ENCODE measurements around the gene SERPINC1.
A peak's percentile ranks its signal among the peaks of the same experiment; 100 is the strongest.
"Not testable (repeated sequence)": the region's sequence is repeated elsewhere in the genome, so short reads cannot be mapped to it uniquely, and the experiment has no call there.

SERPINC1 gene

GRCh38 chr1:173937062-173937461, 19.9 kb upstream of the SERPINC1 start:
- no peaks in the 10 kb centered on the region for H3K27me3 ChIP-seq (replicated peaks in 2 of 5; ENCODE audit: control insufficient read depth in 4 of 5, insufficient read depth in 5 of 5, low read length in 4 of 5)
- POLR2A ChIA-PET, result no interaction called here
- 100% methylated on average over 1 of the region's 2 CpGs for WGBS (ENCODE audit: insufficient coverage)
- peaks cover 13 to 77% (median 41%) of the 10 kb centered on the region in 4 experiments for H3K36me3 ChIP-seq (ENCODE audit: control insufficient read depth in 4 of 4, insufficient read depth in 4 of 4, low read length in 3 of 4)
- no peak overlapping the region for H3K4me3 ChIP-seq (ENCODE audit: control insufficient read depth in 1 of 7, extremely low read depth in 1 of 7, insufficient read depth in 4 of 7, low read depth in 2 of 7, low read length in 6 of 7)
- H3K4me1 ChIP-seq (ENCODE audit: control extremely low read depth in 1 of 4, control insufficient read depth in 4 of 4, insufficient read depth in 4 of 4, low read length in 3 of 4), result no peaks in the 10 kb centered on the region
- H3K9me3 ChIP-seq (ENCODE audit: control extremely low read depth in 1 of 5, control insufficient read depth in 4 of 5, insufficient read depth in 2 of 5, low read depth in 1 of 5, low read length in 4 of 5), result no peaks in the 10 kb centered on the region
- CTCF ChIA-PET, result interaction anchor here (1.7 kb wide), 1 partner anchor 508 kb away, joined by 6 read pairs; no protein-coding TSS in a partner anchor
- H3K27ac ChIP-seq (ENCODE audit: insufficient read depth in 1 of 2, low read depth in 1 of 2, low read length in 2 of 2, poor library complexity in 1 of 2, severe bottlenecking in 2 of 2), result no peak overlapping the region
- no peak for DNase-seq

- no peaks in the 10 kb centered on the region for H3K27me3 ChIP-seq (replicated peaks in 2 of 5; ENCODE audit: control insufficient read depth in 4 of 5, insufficient read depth in 5 of 5, low read length in 4 of 5)
- peaks cover 12 to 57% (median 38%) of the 10 kb centered on the region in 4 experiments for H3K36me3 ChIP-seq (ENCODE audit: control insufficient read depth in 4 of 4, insufficient read depth in 4 of 4, low read length in 3 of 4)
- POLR2A ChIA-PET, result no interaction called here
- H3K4me1 ChIP-seq (ENCODE audit: control extremely low read depth in 1 of 4, control insufficient read depth in 4 of 4, insufficient read depth in 4 of 4, low read length in 3 of 4), result no peaks in the 10 kb centered on the region
- H3K9me3 ChIP-seq (ENCODE audit: control extremely low read depth in 1 of 5, control insufficient read depth in 4 of 5, insufficient read depth in 2 of 5, low read depth in 1 of 5, low read length in 4 of 5), result no peaks in the 10 kb centered on the region
- WGBS (ENCODE audit: insufficient coverage), result 88% methylated on average over 1 of the region's 1 CpG
- DNase-seq, result no peak
- H3K4me3 ChIP-seq (ENCODE audit: control insufficient read depth in 1 of 7, extremely low read depth in 1 of 7, insufficient read depth in 4 of 7, low read depth in 2 of 7, low read length in 6 of 7), result no peak overlapping the region
- CTCF ChIA-PET, result interaction anchor here (1.4 kb wide), 1 partner anchor 9 kb away, joined by 3 read pairs; no protein-coding TSS in a partner anchor
- H3K27ac ChIP-seq (ENCODE audit: insufficient read depth in 1 of 2, low read depth in 1 of 2, low read length in 2 of 2, poor library complexity in 1 of 2, severe bottlenecking in 2 of 2), result no peak overlapping the region
Measured at GRCh38 chr1:173934440-173934839, 17.3 kb upstream of the SERPINC1 start.

GRCh38 chr1:173930541-173930940, 13.4 kb upstream of the SERPINC1 start:
- WGBS (ENCODE audit: insufficient coverage), result 100% methylated on average over 4 of the region's 5 CpGs
- DNase-seq; H3K27ac ChIP-seq (ENCODE audit: insufficient read depth in 1 of 2, low read depth in 1 of 2, low read length in 2 of 2, poor library complexity in 1 of 2, severe bottlenecking in 2 of 2); H3K4me3 ChIP-seq (ENCODE audit: control insufficient read depth in 1 of 7, extremely low read depth in 1 of 7, insufficient read depth in 4 of 7, low read depth in 2 of 7, low read length in 6 of 7); H3K4me1 ChIP-seq (ENCODE audit: control extremely low read depth in 1 of 4, control insufficient read depth in 4 of 4, insufficient read depth in 4 of 4, low read length in 3 of 4); H3K9me3 ChIP-seq (ENCODE audit: control extremely low read depth in 1 of 5, control insufficient read depth in 4 of 5, insufficient read depth in 2 of 5, low read depth in 1 of 5, low read length in 4 of 5); CTCF ChIA-PET; H3K27me3 ChIP-seq (replicated peaks in 2 of 5; ENCODE audit: control insufficient read depth in 4 of 5, insufficient read depth in 5 of 5, low read length in 4 of 5): not testable (repeated sequence)
- POLR2A ChIA-PET, result interaction anchor here (0.7 kb wide), 1 partner anchor 55 kb away, joined by 4 read pairs; no protein-coding TSS in a partner anchor
- peaks cover 3 to 31% (median 21%) of the 10 kb centered on the region in 4 experiments for H3K36me3 ChIP-seq (ENCODE audit: control insufficient read depth in 4 of 4, insufficient read depth in 4 of 4, low read length in 3 of 4)

- Histone ChIP-seq H3K36me3 (ENCODE audit: control insufficient read depth in 4 of 4, insufficient read depth in 4 of 4, low read length in 3 of 4) (no peaks in the 10 kb centered on the region), H3K4me1 (ENCODE audit: control extremely low read depth in 1 of 4, control insufficient read depth in 4 of 4, insufficient read depth in 4 of 4, low read length in 3 of 4) (no peaks in the 10 kb centered on the region), H3K27me3 (replicated peaks in 2 of 5; ENCODE audit: control insufficient read depth in 4 of 5, insufficient read depth in 5 of 5, low read length in 4 of 5) (no peaks in the 10 kb centered on the region), H3K9me3 (ENCODE audit: control extremely low read depth in 1 of 5, control insufficient read depth in 4 of 5, insufficient read depth in 2 of 5, low read depth in 1 of 5, low read length in 4 of 5) (no peaks in the 10 kb centered on the region), H3K27ac (ENCODE audit: insufficient read depth in 1 of 2, low read depth in 1 of 2, low read length in 2 of 2, poor library complexity in 1 of 2, severe bottlenecking in 2 of 2) (no peak overlapping the region), H3K4me3 (ENCODE audit: control insufficient read depth in 1 of 7, extremely low read depth in 1 of 7, insufficient read depth in 4 of 7, low read depth in 2 of 7, low read length in 6 of 7) (no peak overlapping the region)
- POLR2A ChIA-PET, result no interaction called here
- CTCF ChIA-PET, result no interaction called here
- no peak for DNase-seq
- 98% methylated on average over 7 of the region's 8 CpGs for WGBS (ENCODE audit: insufficient coverage)
Measured at GRCh38 chr1:173925306-173926242, 8.4 kb upstream of the SERPINC1 start.

GRCh38 chr1:173920861-173921260, 3.7 kb upstream of the SERPINC1 start:
- ChIA-PET POLR2A (interaction anchor here (0.6 kb wide), 1 partner anchor 1180 kb away, joined by 3 read pairs; no protein-coding TSS in a partner anchor), CTCF (no interaction called here)
- no peaks in the 10 kb centered on the region for H3K9me3 ChIP-seq (ENCODE audit: control extremely low read depth in 1 of 5, control insufficient read depth in 4 of 5, insufficient read depth in 2 of 5, low read depth in 1 of 5, low read length in 4 of 5)
- no peaks in the 10 kb centered on the region for H3K27me3 ChIP-seq (replicated peaks in 2 of 5; ENCODE audit: control insufficient read depth in 4 of 5, insufficient read depth in 5 of 5, low read length in 4 of 5)
- no peaks in the 10 kb centered on the region for H3K36me3 ChIP-seq (ENCODE audit: control insufficient read depth in 4 of 4, insufficient read depth in 4 of 4, low read length in 3 of 4)
- peak in 1 of 3 donors; percentile 8 for DNase-seq
- WGBS (ENCODE audit: insufficient coverage), result 100% methylated on average over 5 of the region's 5 CpGs
- H3K27ac ChIP-seq (ENCODE audit: insufficient read depth in 1 of 2, low read depth in 1 of 2, low read length in 2 of 2, poor library complexity in 1 of 2, severe bottlenecking in 2 of 2), result no peak overlapping the region
- no peak overlapping the region for H3K4me3 ChIP-seq (ENCODE audit: control insufficient read depth in 1 of 7, extremely low read depth in 1 of 7, insufficient read depth in 4 of 7, low read depth in 2 of 7, low read length in 6 of 7)
- H3K4me1 ChIP-seq (ENCODE audit: control extremely low read depth in 1 of 4, control insufficient read depth in 4 of 4, insufficient read depth in 4 of 4, low read length in 3 of 4), result no peaks in the 10 kb centered on the region

- H3K9me3 ChIP-seq (ENCODE audit: control extremely low read depth in 1 of 5, control insufficient read depth in 4 of 5, insufficient read depth in 2 of 5, low read depth in 1 of 5, low read length in 4 of 5), result no peaks in the 10 kb centered on the region
- no peaks in the 10 kb centered on the region for H3K4me1 ChIP-seq (ENCODE audit: control extremely low read depth in 1 of 4, control insufficient read depth in 4 of 4, insufficient read depth in 4 of 4, low read length in 3 of 4)
- DNase-seq, result no peak
- 98% methylated on average over 5 of the region's 12 CpGs for WGBS (ENCODE audit: insufficient coverage)
- ChIA-PET POLR2A (interaction anchor here (0.5 kb wide), 1 partner anchor 50 kb away, joined by 3 read pairs; the partner anchor contains the start of gene ZBTB37), CTCF (no interaction called here)
- no peak overlapping the region for H3K27ac ChIP-seq (ENCODE audit: insufficient read depth in 1 of 2, low read depth in 1 of 2, low read length in 2 of 2, poor library complexity in 1 of 2, severe bottlenecking in 2 of 2)
- H3K4me3 ChIP-seq (ENCODE audit: control insufficient read depth in 1 of 7, extremely low read depth in 1 of 7, insufficient read depth in 4 of 7, low read depth in 2 of 7, low read length in 6 of 7), result no peak overlapping the region
- no peaks in the 10 kb centered on the region for H3K27me3 ChIP-seq (replicated peaks in 2 of 5; ENCODE audit: control insufficient read depth in 4 of 5, insufficient read depth in 5 of 5, low read length in 4 of 5)
- no peaks in the 10 kb centered on the region for H3K36me3 ChIP-seq (ENCODE audit: control insufficient read depth in 4 of 4, insufficient read depth in 4 of 4, low read length in 3 of 4)
Measured at GRCh38 chr1:173917635-173918493, 737 bp upstream of the SERPINC1 start.

Measured in common myeloid progenitor, CD34-positive (primary cell).